ENCODE data around the gene PGLYRP3.
"Not testable (repeated sequence)": the region's sequence is repeated elsewhere in the genome, so short reads cannot be mapped to it uniquely, and the experiment has no call there.

PGLYRP3 gene

GRCh38 chr1:153347049-153347448 is 34.3 kb upstream of the PGLYRP3 start:
- not testable (repeated sequence) for H3K4me1 ChIP-seq (ENCODE audit: insufficient read depth, low read length); H3K27me3 ChIP-seq (ENCODE audit: insufficient read depth, low read length); H3K4me3 ChIP-seq (ENCODE audit: low read length); H3K36me3 ChIP-seq (ENCODE audit: insufficient read depth, low read length); H3K9me3 ChIP-seq (ENCODE audit: insufficient read depth, low read depth, low read length); H3K9ac ChIP-seq (ENCODE audit: low read depth, low read length); H3K27ac ChIP-seq (ENCODE audit: low read depth, low read length)
- WGBS = 83% methylated on average over 14 of the region's 14 CpGs

GRCh38 chr1:153346077-153346723 is 33.4 kb upstream of the PGLYRP3 start:
- no peak overlapping the region for H3K27ac ChIP-seq (ENCODE audit: low read depth, low read length)
- H3K27me3 ChIP-seq (ENCODE audit: insufficient read depth, low read length) = peaks cover 3% of the 10 kb centered on the region; the same call in 1 of the 2 replicates
- H3K36me3 ChIP-seq (ENCODE audit: insufficient read depth, low read length) = no peaks in the 10 kb centered on the region
- no peaks in the 10 kb centered on the region for H3K9me3 ChIP-seq (ENCODE audit: insufficient read depth, low read depth, low read length)
- H3K4me1 ChIP-seq (ENCODE audit: insufficient read depth, low read length) = no peaks in the 10 kb centered on the region
- no peak overlapping the region for H3K9ac ChIP-seq (ENCODE audit: low read depth, low read length)
- H3K4me3 ChIP-seq (ENCODE audit: low read length) = no peak overlapping the region
- 88% methylated on average over 6 of the region's 6 CpGs for WGBS

DNA sequence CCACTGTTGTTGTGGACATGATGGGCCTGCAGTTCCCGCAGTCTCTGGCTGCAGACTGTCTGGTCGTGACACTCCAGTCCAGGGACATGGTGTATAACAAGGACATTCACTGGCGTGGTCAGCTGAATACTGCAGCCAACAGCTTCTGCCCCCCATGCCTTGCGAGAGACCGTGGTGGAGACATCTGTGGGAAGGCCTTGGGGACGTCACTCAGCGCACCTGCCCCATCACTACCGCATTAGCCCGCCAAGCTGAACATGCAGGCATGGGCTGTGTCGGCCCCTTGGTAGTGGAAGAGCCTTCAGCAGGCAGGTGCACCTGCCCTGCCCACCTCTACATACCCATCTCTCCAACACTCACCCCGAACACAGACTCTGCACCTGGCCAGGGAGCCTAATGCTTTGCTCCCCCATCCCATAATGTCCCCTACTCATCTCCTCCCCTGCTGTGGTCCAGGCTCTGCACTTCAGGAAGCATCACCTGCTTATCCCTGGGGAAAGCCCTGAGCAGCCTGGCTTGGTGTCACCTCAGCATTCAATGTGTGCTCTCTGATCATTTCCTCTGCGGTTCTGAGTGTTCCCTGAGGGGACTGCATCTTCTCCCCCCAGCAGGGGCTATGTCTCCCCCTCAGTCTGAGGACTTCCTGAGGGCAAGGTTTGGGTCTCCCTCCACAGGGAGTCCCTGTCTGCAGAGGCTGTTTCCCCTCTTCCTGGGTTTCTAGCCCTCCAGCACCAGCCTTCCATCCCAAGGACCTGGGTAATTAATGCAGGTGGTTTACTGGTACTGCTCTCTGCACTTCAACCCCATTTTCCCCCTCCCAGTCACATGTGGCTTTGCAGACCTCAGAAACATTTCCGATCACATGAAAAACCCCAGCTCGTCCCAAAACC is 32.7 kb upstream of the PGLYRP3 start:
- WGBS = 90% methylated on average over 14 of the region's 14 CpGs
- no peaks in the 10 kb centered on the region for H3K4me1 ChIP-seq (ENCODE audit: insufficient read depth, low read length)
- H3K27ac ChIP-seq (ENCODE audit: low read depth, low read length) = no peak overlapping the region
- peaks cover 3% of the 10 kb centered on the region; the same call in 1 of the 2 replicates for H3K27me3 ChIP-seq (ENCODE audit: insufficient read depth, low read length)
- H3K36me3 ChIP-seq (ENCODE audit: insufficient read depth, low read length) = no peaks in the 10 kb centered on the region
- no peak overlapping the region for H3K4me3 ChIP-seq (ENCODE audit: low read length)
- H3K9me3 ChIP-seq (ENCODE audit: insufficient read depth, low read depth, low read length) = no peaks in the 10 kb centered on the region
- no peak overlapping the region for H3K9ac ChIP-seq (ENCODE audit: low read depth, low read length)

DNA sequence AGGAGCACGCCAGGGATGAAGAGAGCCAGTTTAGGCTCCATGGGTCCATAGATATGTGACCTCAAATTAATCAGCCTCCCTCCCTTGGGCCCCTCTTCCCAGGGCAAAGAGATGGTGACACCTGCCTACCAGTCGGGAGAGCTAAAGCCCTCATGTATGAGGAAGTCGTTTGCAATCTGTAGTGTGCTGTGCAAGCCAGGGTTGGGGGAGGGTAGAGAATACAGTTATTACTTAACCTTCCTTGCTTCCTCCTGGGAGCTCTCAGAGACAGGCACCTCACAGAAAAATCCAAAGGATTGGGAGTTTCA is 31.9 kb upstream of the PGLYRP3 start:
- 82% methylated on average over 3 of the region's 3 CpGs for WGBS
- Histone ChIP-seq H3K36me3 (ENCODE audit: insufficient read depth, low read length) (no peaks in the 10 kb centered on the region), H3K9ac (ENCODE audit: low read depth, low read length) (no peak overlapping the region)

GRCh38 chr1:153343811-153344717 is 31.3 kb upstream of the PGLYRP3 start:
- Histone ChIP-seq H3K9ac (ENCODE audit: low read depth, low read length) (no peak overlapping the region), H3K4me3 (ENCODE audit: low read length) (no peak overlapping the region), H3K36me3 (ENCODE audit: insufficient read depth, low read length) (no peaks in the 10 kb centered on the region), H3K9me3 (ENCODE audit: insufficient read depth, low read depth, low read length) (no peaks in the 10 kb centered on the region), H3K4me1 (ENCODE audit: insufficient read depth, low read length) (no peaks in the 10 kb centered on the region), H3K27me3 (ENCODE audit: insufficient read depth, low read length) (peaks cover 3% of the 10 kb centered on the region; the same call in 1 of the 2 replicates), H3K27ac (ENCODE audit: low read depth, low read length) (no peak overlapping the region)
- WGBS = 80% methylated on average over 9 of the region's 9 CpGs

More for the DNA sequence above, 31.9 kb upstream of the PGLYRP3 start:
- Histone ChIP-seq H3K27ac (ENCODE audit: low read depth, low read length) (no peak overlapping the region), H3K27me3 (ENCODE audit: insufficient read depth, low read length) (peaks cover 3% of the 10 kb centered on the region; the same call in 1 of the 2 replicates), H3K4me1 (ENCODE audit: insufficient read depth, low read length) (no peaks in the 10 kb centered on the region), H3K9me3 (ENCODE audit: insufficient read depth, low read depth, low read length) (no peaks in the 10 kb centered on the region), H3K4me3 (ENCODE audit: low read length) (no peak overlapping the region)

DNA sequence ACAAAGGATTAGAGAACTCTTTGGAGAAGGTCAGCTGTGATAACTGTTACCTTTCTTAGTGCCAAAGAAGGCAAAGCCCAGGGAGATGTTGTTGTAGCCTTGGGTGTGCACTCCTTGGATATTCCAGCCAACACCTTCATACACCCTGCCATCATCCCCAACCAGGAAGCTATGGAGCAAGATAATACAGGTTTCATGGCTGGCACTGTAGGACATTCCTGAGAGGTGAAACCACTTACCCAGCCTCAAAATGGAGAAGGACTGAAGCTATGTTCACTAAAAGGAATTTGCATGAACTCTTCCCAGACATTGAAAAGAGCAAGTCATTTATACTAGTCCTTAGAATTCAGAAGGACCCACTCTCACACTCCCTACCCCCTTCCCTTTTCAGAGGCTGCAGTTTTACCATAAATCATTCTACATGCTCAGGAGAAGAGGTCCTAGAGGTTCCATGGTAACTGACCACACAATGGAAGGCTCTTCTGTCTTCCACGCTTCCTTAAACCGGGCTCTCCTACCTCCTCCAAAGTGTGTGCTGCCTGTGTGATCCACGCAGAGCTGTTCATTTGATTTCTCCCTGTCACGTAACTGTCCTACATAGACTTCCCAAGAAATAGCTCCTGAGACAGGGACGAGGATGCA is 30.4 kb upstream of the PGLYRP3 start:
- Histone ChIP-seq H3K36me3 (ENCODE audit: insufficient read depth, low read length) (no peaks in the 10 kb centered on the region), H3K4me1 (ENCODE audit: insufficient read depth, low read length) (no peaks in the 10 kb centered on the region), H3K27me3 (ENCODE audit: insufficient read depth, low read length) (peaks cover 3% of the 10 kb centered on the region; the same call in 1 of the 2 replicates), H3K27ac (ENCODE audit: low read depth, low read length) (no peak overlapping the region), H3K9ac (ENCODE audit: low read depth, low read length) (no peak overlapping the region), H3K4me3 (ENCODE audit: low read length) (no peak overlapping the region), H3K9me3 (ENCODE audit: insufficient read depth, low read depth, low read length) (no peaks in the 10 kb centered on the region)
- WGBS = 58% methylated on average over 5 of the region's 5 CpGs

DNA sequence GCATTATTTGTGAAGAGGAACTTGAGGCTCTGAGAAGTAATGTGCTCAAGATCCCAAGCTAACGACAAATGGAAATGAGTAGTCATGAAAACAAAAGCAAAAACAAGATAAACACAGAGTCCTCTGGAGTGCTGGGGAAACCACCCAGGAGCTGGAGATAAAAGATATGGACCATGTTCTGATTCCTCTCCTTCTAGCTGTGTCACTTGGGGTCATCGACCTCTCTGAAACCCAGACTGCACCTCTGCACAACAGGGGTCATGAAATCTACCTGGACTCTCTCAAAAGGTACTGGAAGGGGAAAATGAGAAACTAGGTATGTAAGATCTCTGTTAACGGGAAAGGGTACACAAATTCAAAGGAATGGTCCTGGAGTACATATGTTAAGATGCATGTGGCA is 29.4 kb upstream of the PGLYRP3 start:
- Histone ChIP-seq H3K36me3 (ENCODE audit: insufficient read depth, low read length) (no peaks in the 10 kb centered on the region), H3K9ac (ENCODE audit: low read depth, low read length) (no peak overlapping the region), H3K4me3 (ENCODE audit: low read length) (no peak overlapping the region), H3K27ac (ENCODE audit: low read depth, low read length) (no peak overlapping the region), H3K9me3 (ENCODE audit: insufficient read depth, low read depth, low read length) (no peaks in the 10 kb centered on the region), H3K27me3 (ENCODE audit: insufficient read depth, low read length) (no peaks in the 10 kb centered on the region), H3K4me1 (ENCODE audit: insufficient read depth, low read length) (no peaks in the 10 kb centered on the region)
- WGBS = 91% methylated on average over 3 of the region's 3 CpGs

DNA sequence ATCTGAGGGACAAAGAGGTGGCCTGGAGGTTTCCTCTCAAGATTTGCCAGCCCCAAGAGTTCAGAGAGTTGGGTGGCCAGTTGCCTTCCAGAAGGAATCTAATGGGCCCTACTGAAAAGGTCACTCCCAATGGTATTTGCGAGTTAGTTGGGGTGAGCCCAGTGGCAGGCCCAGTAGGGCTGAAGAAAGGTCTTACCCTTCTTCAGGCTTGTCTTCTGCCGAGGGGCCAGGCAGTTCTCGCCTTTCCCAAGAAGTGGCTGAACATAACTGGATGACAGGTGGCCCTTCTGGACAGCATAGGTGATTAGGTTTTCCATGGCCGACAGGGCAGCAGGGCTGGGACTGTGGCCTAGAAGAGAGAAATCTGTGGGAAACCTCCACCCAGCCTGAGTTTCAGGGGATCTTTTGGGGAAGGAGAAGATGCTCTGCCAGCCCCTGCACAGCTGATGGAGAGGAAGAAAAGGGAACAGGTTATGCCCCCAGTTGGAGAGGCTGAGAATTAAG is 28.7 kb upstream of the PGLYRP3 start:
- no peak overlapping the region for H3K27ac ChIP-seq (ENCODE audit: low read depth, low read length)
- no peak overlapping the region for H3K4me3 ChIP-seq (ENCODE audit: low read length)
- no peak overlapping the region for H3K9ac ChIP-seq (ENCODE audit: low read depth, low read length)
- no peaks in the 10 kb centered on the region for H3K27me3 ChIP-seq (ENCODE audit: insufficient read depth, low read length)
- H3K36me3 ChIP-seq (ENCODE audit: insufficient read depth, low read length) = no peaks in the 10 kb centered on the region
- H3K9me3 ChIP-seq (ENCODE audit: insufficient read depth, low read depth, low read length) = no peaks in the 10 kb centered on the region
- 86% methylated on average over 4 of the region's 4 CpGs for WGBS
- H3K4me1 ChIP-seq (ENCODE audit: insufficient read depth, low read length) = no peaks in the 10 kb centered on the region

DNA sequence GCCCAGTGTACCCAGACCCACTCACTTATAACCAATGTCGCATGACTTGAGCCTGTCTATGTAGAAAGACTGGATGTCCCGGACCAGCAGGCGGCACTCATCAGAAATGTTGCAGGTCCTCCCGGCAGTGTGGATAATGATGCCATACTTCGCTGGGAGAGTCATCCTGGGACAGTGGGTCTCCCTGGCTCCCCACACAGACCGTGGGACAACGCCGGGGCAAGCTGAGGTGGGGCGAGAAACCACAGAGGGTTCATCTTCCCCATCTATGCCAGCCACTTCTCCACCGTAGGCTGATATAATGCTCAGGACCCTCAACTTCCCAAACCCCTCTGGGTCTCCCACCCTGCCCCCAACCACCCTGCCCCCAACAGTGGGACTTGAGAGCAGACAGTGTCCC is 27.6 kb upstream of the PGLYRP3 start:
- WGBS = 90% methylated on average over 10 of the region's 10 CpGs
- Histone ChIP-seq H3K36me3 (ENCODE audit: insufficient read depth, low read length) (no peaks in the 10 kb centered on the region), H3K9ac (ENCODE audit: low read depth, low read length) (no peak overlapping the region), H3K9me3 (ENCODE audit: insufficient read depth, low read depth, low read length) (no peaks in the 10 kb centered on the region), H3K4me3 (ENCODE audit: low read length) (no peak overlapping the region), H3K27me3 (ENCODE audit: insufficient read depth, low read length) (no peaks in the 10 kb centered on the region), H3K4me1 (ENCODE audit: insufficient read depth, low read length) (no peaks in the 10 kb centered on the region), H3K27ac (ENCODE audit: low read depth, low read length) (no peak overlapping the region)

DNA sequence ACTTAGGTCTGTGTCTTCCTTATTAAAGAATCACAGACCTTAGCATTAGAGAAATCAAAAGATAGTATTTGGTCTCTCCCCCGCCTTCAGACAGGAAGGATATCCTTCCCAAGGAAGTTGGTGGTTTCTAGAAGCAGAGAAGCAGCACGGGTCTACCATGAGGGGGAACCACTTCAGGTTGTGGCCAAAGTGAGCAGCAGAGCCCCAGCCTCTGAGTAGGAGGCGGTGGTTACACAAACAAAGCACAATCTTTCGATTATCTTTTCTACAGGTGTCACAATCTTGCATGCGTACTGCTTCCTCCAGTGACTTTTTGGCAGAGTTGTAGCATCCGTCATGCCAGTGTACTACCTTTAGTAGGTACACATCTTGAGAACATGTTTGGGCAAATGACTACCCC is 27.1 kb upstream of the PGLYRP3 start:
- WGBS = 85% methylated on average over 6 of the region's 6 CpGs
- H3K9me3 ChIP-seq (ENCODE audit: insufficient read depth, low read depth, low read length) = no peaks in the 10 kb centered on the region
- H3K4me1 ChIP-seq (ENCODE audit: insufficient read depth, low read length) = no peaks in the 10 kb centered on the region
- H3K4me3 ChIP-seq (ENCODE audit: low read length) = no peak overlapping the region
- H3K36me3 ChIP-seq (ENCODE audit: insufficient read depth, low read length) = no peaks in the 10 kb centered on the region
- H3K9ac ChIP-seq (ENCODE audit: low read depth, low read length) = no peak overlapping the region
- H3K27ac ChIP-seq (ENCODE audit: low read depth, low read length) = no peak overlapping the region
- H3K27me3 ChIP-seq (ENCODE audit: insufficient read depth, low read length) = no peaks in the 10 kb centered on the region
